ENCODE results near the gene RAPGEF5. TPM values are rescaled to one million over a fixed set of nuclear protein-coding genes. Genes with fewer than 3 reads are reported as not detected.

RAPGEF5 gene
- polyA plus RNA-seq, 1 of the 3 experiments (the other 2 are of a cell fraction) = 1.2 TPM

DNA sequence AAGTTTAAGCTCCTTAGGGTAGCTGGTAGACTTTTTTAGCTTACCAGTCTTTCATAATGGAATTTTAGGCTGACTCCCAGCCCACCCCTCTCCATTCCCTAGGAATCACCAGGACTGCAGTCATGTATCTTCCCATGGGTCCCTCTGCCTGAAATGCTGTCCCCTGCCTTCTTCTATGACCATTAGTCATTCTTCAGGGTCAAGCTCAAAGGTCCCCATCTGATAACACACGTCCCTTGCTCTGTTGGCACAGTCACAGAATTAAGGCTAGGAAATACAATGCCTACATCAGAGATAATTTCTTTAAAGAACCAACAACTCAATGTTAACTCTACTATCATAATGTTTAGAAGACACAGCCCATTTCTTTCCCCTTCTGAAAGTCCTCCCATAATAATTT, 140.6 kb downstream of the RAPGEF5 start (continued):
- TF ChIP-seq, protein P1, sequence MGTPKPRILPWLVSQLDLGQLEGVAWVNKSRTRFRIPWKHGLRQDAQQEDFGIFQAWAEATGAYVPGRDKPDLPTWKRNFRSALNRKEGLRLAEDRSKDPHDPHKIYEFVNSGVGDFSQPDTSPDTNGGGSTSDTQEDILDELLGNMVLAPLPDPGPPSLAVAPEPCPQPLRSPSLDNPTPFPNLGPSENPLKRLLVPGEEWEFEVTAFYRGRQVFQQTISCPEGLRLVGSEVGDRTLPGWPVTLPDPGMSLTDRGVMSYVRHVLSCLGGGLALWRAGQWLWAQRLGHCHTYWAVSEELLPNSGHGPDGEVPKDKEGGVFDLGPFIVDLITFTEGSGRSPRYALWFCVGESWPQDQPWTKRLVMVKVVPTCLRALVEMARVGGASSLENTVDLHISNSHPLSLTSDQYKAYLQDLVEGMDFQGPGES (IDR thresholded peaks at IDR 0.05; ENCODE audit: low read depth, low read length) = no peak
- TF ChIP-seq YY1 (IDR thresholded peaks at IDR 0.05; ENCODE audit: low read depth) = no peak

DNA sequence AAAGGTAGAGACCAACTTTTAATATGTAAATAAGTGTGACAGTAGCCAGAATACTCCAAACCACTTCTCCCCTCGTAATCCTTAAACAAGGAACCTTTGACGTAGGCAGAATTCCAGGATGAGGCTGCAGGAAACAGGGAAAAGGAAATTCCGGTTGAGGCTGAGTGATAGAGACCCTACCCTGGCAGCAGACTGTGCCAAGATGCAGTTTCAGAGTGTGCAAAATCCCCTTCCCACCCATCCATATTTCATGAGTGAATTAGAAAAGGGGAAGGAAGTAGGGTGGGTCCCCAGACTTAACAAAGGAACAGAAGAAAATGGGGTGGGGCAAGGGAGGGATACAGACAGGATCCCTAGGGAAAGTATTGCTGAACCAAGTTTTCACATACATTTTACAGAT, 143.0 kb downstream of the RAPGEF5 start:
- 75% methylated on average over 3 of the region's 3 CpGs for WGBS (ENCODE audit: low lambda C conversion rate)
- CTCF ChIA-PET = interaction anchor here (0.6 to 1.4 kb wide), 2 partner anchors 12 to 21 kb away, joined by 3 read pairs; no protein-coding TSS in a partner anchor
- Histone ChIP-seq H3K4me1 (ENCODE audit: control insufficient read depth in 1 of 2, insufficient read depth in 2 of 2, low read depth in 1 of 2, low read length in 1 of 2) (peaks cover 0 to 17% of the 10 kb centered on the region in 2 experiments; a peak in 1 of 4 replicates), H3K27ac (ENCODE audit: low read depth in 2 of 2, low read length in 1 of 2) (no peak overlapping the region), H3F3A (replicated peaks; ENCODE audit: insufficient read depth) (no peaks in the 10 kb centered on the region), H3K9me3 (no peaks in the 10 kb centered on the region), H3K9ac (no peak overlapping the region), H3K9me2 (no peaks in the 10 kb centered on the region), H3K36me3 (replicated peaks in 1 of 2; ENCODE audit: control insufficient read depth in 1 of 2, insufficient read depth in 2 of 2, low read length in 1 of 2) (peaks cover 0 to 2% of the 10 kb centered on the region in 2 experiments), H4K20me1 (ENCODE audit: insufficient read depth) (no peaks in the 10 kb centered on the region), H2AFZ (ENCODE audit: low read depth) (no peak overlapping the region), H3K4me3 (ENCODE audit: low read depth in 2 of 2, low read length in 1 of 2) (no peak overlapping the region), H3K27me3 (ENCODE audit: insufficient read depth) (no peaks in the 10 kb centered on the region), H3K4me2 (no peak overlapping the region), H3K79me2 (ENCODE audit: insufficient read depth) (no peaks in the 10 kb centered on the region)
- TF ChIP-seq, protein P1 (IDR thresholded peaks at IDR 0.05; ENCODE audit: low read depth, low read length) = no peak
- TF ChIP-seq, protein P2, sequence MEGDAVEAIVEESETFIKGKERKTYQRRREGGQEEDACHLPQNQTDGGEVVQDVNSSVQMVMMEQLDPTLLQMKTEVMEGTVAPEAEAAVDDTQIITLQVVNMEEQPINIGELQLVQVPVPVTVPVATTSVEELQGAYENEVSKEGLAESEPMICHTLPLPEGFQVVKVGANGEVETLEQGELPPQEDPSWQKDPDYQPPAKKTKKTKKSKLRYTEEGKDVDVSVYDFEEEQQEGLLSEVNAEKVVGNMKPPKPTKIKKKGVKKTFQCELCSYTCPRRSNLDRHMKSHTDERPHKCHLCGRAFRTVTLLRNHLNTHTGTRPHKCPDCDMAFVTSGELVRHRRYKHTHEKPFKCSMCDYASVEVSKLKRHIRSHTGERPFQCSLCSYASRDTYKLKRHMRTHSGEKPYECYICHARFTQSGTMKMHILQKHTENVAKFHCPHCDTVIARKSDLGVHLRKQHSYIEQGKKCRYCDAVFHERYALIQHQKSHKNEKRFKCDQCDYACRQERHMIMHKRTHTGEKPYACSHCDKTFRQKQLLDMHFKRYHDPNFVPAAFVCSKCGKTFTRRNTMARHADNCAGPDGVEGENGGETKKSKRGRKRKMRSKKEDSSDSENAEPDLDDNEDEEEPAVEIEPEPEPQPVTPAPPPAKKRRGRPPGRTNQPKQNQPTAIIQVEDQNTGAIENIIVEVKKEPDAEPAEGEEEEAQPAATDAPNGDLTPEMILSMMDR (IDR thresholded peaks at IDR 0.05) = no peak
- TF ChIP-seq EZH2phosphoT487 (IDR thresholded peaks at IDR 0.05; ENCODE audit: borderline replicate concordance, low read depth) = no peak
- DNase-seq = no peak
- POLR2A ChIA-PET = no interaction called here

DNA sequence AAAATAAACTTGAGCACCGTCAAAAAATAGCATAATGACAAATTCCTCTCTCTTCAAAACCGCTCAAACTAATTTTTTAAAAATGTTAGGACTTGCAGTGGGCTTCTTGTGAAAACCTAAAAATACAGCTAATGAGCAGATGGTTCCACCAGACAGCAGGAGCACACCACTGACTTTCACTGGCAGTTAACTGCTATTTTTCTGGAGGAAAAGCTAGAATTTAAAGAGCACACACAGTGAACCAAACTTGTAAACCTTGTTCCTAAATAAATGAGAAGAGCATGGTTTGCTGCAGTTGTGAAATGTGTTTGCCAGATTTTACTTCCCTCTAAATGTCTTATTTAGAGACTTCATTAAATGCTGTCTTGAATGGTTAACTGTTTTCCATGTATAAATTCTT, 143.9 kb downstream of the RAPGEF5 start:
- Histone ChIP-seq H4K20me1 (ENCODE audit: insufficient read depth) (no peaks in the 10 kb centered on the region), H3K36me3 (replicated peaks in 1 of 2; ENCODE audit: control insufficient read depth in 1 of 2, insufficient read depth in 2 of 2, low read length in 1 of 2) (no peaks in the 10 kb centered on the region), H3K9me2 (no peaks in the 10 kb centered on the region), H2AFZ (ENCODE audit: low read depth) (no peak overlapping the region), H3K9ac (no peak overlapping the region), H3K4me2 (no peak overlapping the region), H3K27ac (ENCODE audit: low read depth in 2 of 2, low read length in 1 of 2) (no peak overlapping the region), H3K79me2 (ENCODE audit: insufficient read depth) (no peaks in the 10 kb centered on the region), H3F3A (replicated peaks; ENCODE audit: insufficient read depth) (no peaks in the 10 kb centered on the region), H3K9me3 (no peaks in the 10 kb centered on the region), H3K27me3 (ENCODE audit: insufficient read depth) (no peaks in the 10 kb centered on the region), H3K4me1 (ENCODE audit: control insufficient read depth in 1 of 2, insufficient read depth in 2 of 2, low read depth in 1 of 2, low read length in 1 of 2) (peaks cover 0 to 17% of the 10 kb centered on the region in 2 experiments; a peak in 1 of 4 replicates), H3K4me3 (ENCODE audit: low read depth in 2 of 2, low read length in 1 of 2) (no peak overlapping the region)
- CTCF ChIA-PET = interaction anchor here (0.7 to 1.8 kb wide), 3 partner anchors 12 to 203 kb away, joined by 3 to 5 read pairs (median 4); no protein-coding TSS in a partner anchor
- POLR2A ChIA-PET = no interaction called here
- no peak for DNase-seq
- 70% methylated on average over 2 of the region's 2 CpGs for WGBS (ENCODE audit: low lambda C conversion rate)
- TF ChIP-seq YY1 (IDR thresholded peaks at IDR 0.05; ENCODE audit: low read depth) (no peak), CHD2 (IDR thresholded peaks at IDR 0.05; ENCODE audit: low read length, partially characterized antibody) (no peak), FOXM1 (IDR thresholded peaks at IDR 0.05; ENCODE audit: low read depth) (no peak), JUND (IDR thresholded peaks at IDR 0.05) (no peak), POLR2AphosphoS5 (IDR thresholded peaks at IDR 0.05; ENCODE audit: low read depth, low read length) (no peak), TAF1 (IDR thresholded peaks at IDR 0.05; ENCODE audit: borderline replicate concordance, low read depth, low read length) (no peak), GATA2 (CRISPR knock-in tag; IDR thresholded peaks at IDR 0.05) (no peak)
- TF ChIP-seq, protein P3, sequence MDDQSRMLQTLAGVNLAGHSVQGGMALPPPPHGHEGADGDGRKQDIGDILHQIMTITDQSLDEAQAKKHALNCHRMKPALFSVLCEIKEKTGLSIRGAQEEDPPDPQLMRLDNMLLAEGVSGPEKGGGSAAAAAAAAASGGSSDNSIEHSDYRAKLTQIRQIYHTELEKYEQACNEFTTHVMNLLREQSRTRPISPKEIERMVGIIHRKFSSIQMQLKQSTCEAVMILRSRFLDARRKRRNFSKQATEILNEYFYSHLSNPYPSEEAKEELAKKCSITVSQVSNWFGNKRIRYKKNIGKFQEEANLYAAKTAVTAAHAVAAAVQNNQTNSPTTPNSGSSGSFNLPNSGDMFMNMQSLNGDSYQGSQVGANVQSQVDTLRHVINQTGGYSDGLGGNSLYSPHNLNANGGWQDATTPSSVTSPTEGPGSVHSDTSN (IDR thresholded peaks at IDR 0.05) = no peak
- TF ChIP-seq, protein P4, sequence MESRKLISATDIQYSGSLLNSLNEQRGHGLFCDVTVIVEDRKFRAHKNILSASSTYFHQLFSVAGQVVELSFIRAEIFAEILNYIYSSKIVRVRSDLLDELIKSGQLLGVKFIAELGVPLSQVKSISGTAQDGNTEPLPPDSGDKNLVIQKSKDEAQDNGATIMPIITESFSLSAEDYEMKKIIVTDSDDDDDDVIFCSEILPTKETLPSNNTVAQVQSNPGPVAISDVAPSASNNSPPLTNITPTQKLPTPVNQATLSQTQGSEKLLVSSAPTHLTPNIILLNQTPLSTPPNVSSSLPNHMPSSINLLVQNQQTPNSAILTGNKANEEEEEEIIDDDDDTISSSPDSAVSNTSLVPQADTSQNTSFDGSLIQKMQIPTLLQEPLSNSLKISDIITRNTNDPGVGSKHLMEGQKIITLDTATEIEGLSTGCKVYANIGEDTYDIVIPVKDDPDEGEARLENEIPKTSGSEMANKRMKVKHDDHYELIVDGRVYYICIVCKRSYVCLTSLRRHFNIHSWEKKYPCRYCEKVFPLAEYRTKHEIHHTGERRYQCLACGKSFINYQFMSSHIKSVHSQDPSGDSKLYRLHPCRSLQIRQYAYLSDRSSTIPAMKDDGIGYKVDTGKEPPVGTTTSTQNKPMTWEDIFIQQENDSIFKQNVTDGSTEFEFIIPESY (IDR thresholded peaks at IDR 0.05; ENCODE audit: borderline replicate concordance, low read depth) = no peak
